Breast epithelium (tissue), 3 donors: ENCODE data around the gene TCF7L1.

Source experiments
- POLR2A ChIP-seq: fragments of 450-650 bp; IDR thresholded peaks from one replicate; pipeline ENCODE4 v1.6.1; 2016; ENCODE audit warnings: antibody characterized with exemption, mild to moderate bottlenecking, moderate library complexity
- POLR2AphosphoS5 ChIP-seq, 3 donors: sonication (generic); formaldehyde crosslinking; IDR thresholded peaks; one replicate each; pipeline ENCODE4 v1.6.1; 2017; ENCODE audit warnings: antibody characterized with exemption in 3 of 3
- TF ChIP-seq, protein P1 (sequence below), 3 donors: fragments of 450-650 bp; IDR thresholded peaks; one replicate each; pipeline ENCODE4 v1.5.1; 2016 to 2017; ENCODE audit warnings: antibody characterized with exemption in 3 of 3, mild to moderate bottlenecking in 3 of 3, moderate library complexity in 3 of 3

DNA sequence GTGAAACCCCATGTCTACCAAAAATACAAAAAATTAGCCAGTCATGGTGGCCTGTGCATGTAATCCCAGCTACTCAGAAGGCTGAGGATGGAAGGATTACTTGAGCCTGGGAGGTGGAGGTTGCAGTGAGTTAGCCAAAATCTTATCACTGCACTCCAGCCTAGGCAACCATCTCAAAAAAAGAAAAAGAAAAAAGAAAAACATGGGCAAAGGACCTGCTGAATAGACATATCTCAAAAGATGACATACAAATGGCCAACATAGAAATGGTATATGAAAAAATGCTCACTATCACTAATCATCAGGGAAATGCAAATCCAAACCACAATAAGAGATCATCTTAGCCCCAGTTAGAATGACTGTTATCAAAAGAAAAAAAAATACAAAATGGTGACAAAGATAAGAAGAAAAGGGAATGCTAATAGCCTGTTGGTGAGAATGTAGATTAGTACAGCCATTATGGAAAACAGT, 196.0 kb downstream of the TCF7L1 start:
- TF ChIP-seq, protein P1, sequence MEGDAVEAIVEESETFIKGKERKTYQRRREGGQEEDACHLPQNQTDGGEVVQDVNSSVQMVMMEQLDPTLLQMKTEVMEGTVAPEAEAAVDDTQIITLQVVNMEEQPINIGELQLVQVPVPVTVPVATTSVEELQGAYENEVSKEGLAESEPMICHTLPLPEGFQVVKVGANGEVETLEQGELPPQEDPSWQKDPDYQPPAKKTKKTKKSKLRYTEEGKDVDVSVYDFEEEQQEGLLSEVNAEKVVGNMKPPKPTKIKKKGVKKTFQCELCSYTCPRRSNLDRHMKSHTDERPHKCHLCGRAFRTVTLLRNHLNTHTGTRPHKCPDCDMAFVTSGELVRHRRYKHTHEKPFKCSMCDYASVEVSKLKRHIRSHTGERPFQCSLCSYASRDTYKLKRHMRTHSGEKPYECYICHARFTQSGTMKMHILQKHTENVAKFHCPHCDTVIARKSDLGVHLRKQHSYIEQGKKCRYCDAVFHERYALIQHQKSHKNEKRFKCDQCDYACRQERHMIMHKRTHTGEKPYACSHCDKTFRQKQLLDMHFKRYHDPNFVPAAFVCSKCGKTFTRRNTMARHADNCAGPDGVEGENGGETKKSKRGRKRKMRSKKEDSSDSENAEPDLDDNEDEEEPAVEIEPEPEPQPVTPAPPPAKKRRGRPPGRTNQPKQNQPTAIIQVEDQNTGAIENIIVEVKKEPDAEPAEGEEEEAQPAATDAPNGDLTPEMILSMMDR (IDR thresholded peaks at IDR 0.05): no peak
- TF ChIP-seq POLR2AphosphoS5 (IDR thresholded peaks at IDR 0.05) (no peak), POLR2A (no peak)
